ENCODE measurements around the gene CEACAM19.
"Not testable (repeated sequence)": the region's sequence is repeated elsewhere in the genome, so short reads cannot be mapped to it uniquely, and the experiment has no call there.

The CEACAM19 gene

GRCh38 chr19:44702551-44703176, 31.4 kb downstream of the CEACAM19 start:
- DNase-seq: no peak

- DNase-seq: no peak
These were observed 32.2 kb downstream of the CEACAM19 start for GRCh38 chr19:44703336-44704078.

GRCh38 chr19:44704982-44705381, 33.7 kb downstream of the CEACAM19 start:
- no peak for DNase-seq

GRCh38 chr19:44705502-44706010, 34.3 kb downstream of the CEACAM19 start:
- no peak for DNase-seq

- no peak for DNase-seq
These were observed 35.4 kb downstream of the CEACAM19 start for GRCh38 chr19:44706506-44707236.

GRCh38 chr19:44707794-44708193, 36.5 kb downstream of the CEACAM19 start:
- no peak for DNase-seq

- no peak for DNase-seq
These were observed 37.7 kb downstream of the CEACAM19 start for GRCh38 chr19:44708940-44709339.

GRCh38 chr19:44709434-44710266, 38.4 kb downstream of the CEACAM19 start:
- DNase-seq: not testable (repeated sequence)

- no peak for DNase-seq
These were observed 39.2 kb downstream of the CEACAM19 start for GRCh38 chr19:44710483-44710882.

- DNase-seq: peak; percentile 49
These were observed 41.7 kb downstream of the CEACAM19 start for GRCh38 chr19:44712864-44713515.

GRCh38 chr19:44714597-44715169, 43.4 kb downstream of the CEACAM19 start:
- no peak for DNase-seq

GRCh38 chr19:44717603-44718002, 46.3 kb downstream of the CEACAM19 start:
- no peak for DNase-seq

GRCh38 chr19:44718441-44719261, 47.4 kb downstream of the CEACAM19 start:
- no peak for DNase-seq

- DNase-seq: no peak
These were observed 48.0 kb downstream of the CEACAM19 start for GRCh38 chr19:44719262-44719701.

GRCh38 chr19:44720396-44720795, 49.1 kb downstream of the CEACAM19 start:
- DNase-seq: not testable (repeated sequence)

- peak; percentile 29 for DNase-seq
These were observed 49.7 kb downstream of the CEACAM19 start for GRCh38 chr19:44720945-44721344.

GRCh38 chr19:44721369-44721768, 50.1 kb downstream of the CEACAM19 start:
- not testable (repeated sequence) for DNase-seq

- DNase-seq: no peak
These were observed 51.1 kb downstream of the CEACAM19 start for GRCh38 chr19:44722131-44723121.

GRCh38 chr19:44723299-44723951, 52.1 kb downstream of the CEACAM19 start:
- no peak for DNase-seq
